Heart left ventricle (tissue), 13 donors: ENCODE results near the gene SOX6.

Experiments used
- POLR2A ChIP-seq, 2 donors: fragments of 450-650 bp; IDR thresholded peaks; one replicate each; pipeline ENCODE4 v1.6.1; 2017; ENCODE audit warnings: antibody characterized with exemption in 2 of 2, mild to moderate bottlenecking in 2 of 2, moderate library complexity in 2 of 2
- TF ChIP-seq, protein P1 (sequence below), 12 donors: fragments of 200-600 bp; sonication (generic) in 4 of 12; IDR thresholded peaks; one replicate each; pipeline versions ENCODE4 v1.5.0 to v1.8.0; 2018 to 2022; ENCODE audit warnings: antibody characterized with exemption in 12 of 12, mild to moderate bottlenecking in 5 of 12
- donor health status: ischemic (EF 13 %, LVEDD 7.1; RV severe dilation, severe dysfunction).
- donor health status: DM: no; HTN: yes; CAD: no.
- donor health status: DM: no; HTN: no; CAD: no.
- donor health status: ischemic (EF 25% LVEDD 6.9; RV normal size, moderate dysfunction).
- donor health status: ischemic (EF 25% LVEDD 5.7; RV mildly dilated, moderate dysfunction).
- donor health status: ischemic (EF 35%, LVEDD 5.7; RV mildly dilated, moderate dysfunction).
- donor health status: nonischemic (EF 11% LVEDD 7.7; RV severe dilation, severe dysfunction).
- donor health status: DM: yes; HTN: yes; CAD: no.
- donor health status: PGD.
- donor health status: ischemic (EF 29% LVEDD 5.4; RV normal size, mild dysfunction).
- donor health status: nonischemic (EF 23%, LVEDD 6.1; RV moderate dilation, normal function).

DNA sequence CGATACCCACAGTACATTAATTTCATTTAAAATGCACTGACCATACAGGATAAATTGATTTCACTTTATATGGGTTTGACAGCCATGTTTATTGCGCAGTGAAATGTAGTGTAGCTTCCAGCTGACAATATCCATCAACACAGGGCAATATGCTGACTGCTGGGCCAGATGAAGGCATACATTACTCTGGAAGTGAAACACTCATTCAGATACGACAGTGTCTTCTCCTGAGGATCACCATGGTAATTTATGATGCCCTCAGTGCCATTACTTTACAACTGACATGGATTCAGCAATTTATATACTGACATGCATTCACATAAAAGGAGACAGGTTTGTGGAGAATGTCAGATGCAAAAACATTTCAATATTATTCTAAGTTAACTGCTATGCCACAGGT, 365.1 kb downstream of the SOX6 start:
- TF ChIP-seq, protein P1, sequence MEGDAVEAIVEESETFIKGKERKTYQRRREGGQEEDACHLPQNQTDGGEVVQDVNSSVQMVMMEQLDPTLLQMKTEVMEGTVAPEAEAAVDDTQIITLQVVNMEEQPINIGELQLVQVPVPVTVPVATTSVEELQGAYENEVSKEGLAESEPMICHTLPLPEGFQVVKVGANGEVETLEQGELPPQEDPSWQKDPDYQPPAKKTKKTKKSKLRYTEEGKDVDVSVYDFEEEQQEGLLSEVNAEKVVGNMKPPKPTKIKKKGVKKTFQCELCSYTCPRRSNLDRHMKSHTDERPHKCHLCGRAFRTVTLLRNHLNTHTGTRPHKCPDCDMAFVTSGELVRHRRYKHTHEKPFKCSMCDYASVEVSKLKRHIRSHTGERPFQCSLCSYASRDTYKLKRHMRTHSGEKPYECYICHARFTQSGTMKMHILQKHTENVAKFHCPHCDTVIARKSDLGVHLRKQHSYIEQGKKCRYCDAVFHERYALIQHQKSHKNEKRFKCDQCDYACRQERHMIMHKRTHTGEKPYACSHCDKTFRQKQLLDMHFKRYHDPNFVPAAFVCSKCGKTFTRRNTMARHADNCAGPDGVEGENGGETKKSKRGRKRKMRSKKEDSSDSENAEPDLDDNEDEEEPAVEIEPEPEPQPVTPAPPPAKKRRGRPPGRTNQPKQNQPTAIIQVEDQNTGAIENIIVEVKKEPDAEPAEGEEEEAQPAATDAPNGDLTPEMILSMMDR (IDR thresholded peaks at IDR 0.05): no peak
- TF ChIP-seq POLR2A (IDR thresholded peaks at IDR 0.05): no peak
